Measurements from ENCODE around the gene CRYBG1.

The CRYBG1 gene

GRCh38 chr6:106613590-106613989, 253.1 kb downstream of the CRYBG1 start:
- no peak for FAIRE-seq

- FAIRE-seq, result no peak
Observed at GRCh38 chr6:106614166-106614565, 253.6 kb downstream of the CRYBG1 start.

DNA sequence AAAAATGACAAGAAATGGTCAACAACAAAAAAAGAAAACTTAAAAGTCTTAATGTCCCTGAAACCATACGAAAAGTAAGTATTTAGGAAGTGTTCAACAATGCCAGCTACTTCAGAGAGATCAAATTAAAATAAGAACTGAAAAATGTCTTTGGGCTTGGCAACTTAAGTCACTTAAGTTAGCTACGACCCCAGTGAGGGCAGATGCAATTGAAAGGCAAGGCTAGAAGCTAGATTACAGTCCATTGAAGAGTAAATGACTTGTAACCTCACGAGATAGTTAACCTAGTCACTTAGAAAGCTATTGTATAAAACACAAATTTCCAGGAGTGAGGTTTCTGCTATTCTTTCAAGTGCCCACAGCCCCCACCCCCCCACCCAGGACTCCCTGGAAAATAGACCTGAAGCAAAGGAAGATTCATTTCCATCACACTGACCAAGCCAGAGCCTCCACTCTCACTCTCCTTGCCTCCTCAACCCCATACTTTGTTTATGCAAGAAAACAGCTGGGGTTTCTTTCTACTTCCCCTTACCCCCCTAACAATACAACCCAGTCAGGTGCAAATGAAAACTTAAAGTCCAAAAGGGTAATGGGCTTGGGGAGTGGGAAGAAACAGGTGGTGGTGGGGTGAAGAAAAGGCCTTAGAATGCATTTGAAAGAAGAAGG, 254.2 kb downstream of the CRYBG1 start:
- no peak for FAIRE-seq

DNA sequence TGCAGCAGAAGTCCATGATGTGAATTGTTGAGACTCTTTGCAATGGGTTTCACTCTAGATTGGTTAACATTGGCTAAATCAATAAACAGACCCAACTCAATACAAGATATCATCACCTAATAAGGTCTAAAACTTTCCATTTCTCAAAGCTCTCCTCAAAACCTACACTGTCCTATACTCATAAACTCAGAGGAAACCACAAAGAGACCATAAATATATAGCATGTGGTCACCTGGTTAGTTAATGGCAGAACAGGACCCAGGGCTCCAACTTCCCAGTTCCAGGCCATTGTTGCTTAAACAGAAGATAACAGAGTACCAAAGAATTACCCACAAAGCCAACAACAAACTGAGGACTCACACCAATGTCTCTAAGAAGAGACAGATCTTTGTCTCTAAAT, 256.8 kb downstream of the CRYBG1 start:
- FAIRE-seq, result no peak

GRCh38 chr6:106617857-106618256, 257.3 kb downstream of the CRYBG1 start:
- no peak for FAIRE-seq

DNA sequence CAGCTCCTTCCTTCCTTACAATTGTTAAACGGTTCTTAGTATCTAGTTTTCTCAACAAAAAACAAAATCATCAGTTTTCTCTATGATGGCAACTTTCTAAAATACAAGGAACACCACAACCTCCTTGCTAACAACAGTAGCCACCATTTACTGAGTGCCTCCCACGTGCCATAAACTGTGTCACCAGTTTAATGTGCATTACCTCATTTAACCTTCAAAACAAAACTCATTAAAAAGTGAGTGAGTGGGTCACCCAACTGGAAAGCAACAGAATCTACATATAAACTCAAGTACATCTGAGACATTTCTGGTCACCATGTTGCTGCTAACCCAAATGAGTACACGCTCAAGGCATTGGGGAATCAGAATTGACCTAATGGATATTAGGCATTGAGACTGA, 257.8 kb downstream of the CRYBG1 start:
- FAIRE-seq, result no peak

DNA sequence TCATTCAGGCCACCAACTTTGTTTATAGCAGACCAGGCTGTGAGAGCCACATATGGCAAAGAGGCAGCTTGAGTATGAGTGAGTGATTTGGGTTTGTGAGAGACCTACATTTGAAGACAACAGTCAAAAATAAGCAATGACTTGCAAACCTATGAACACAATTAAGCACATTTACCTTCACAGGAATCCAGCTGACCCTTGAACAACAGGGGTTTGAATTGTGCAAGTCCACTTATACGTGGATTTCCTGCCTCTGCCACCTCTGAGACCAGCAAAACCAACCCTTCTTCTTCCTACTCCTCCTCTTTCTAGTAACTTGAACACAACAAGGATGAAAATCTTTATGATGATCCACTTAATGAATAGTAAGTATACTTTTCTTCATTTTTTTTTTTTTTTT, 258.7 kb downstream of the CRYBG1 start:
- FAIRE-seq, result no peak

GRCh38 chr6:106620931-106621672, 260.6 kb downstream of the CRYBG1 start:
- no peak for FAIRE-seq
